Measurements from ENCODE around the gene PPP1R8. TPM values are rescaled to one million over a fixed set of nuclear protein-coding genes. Genes with fewer than 3 reads are reported as not detected.

Gene PPP1R8
- total RNA-seq, 1 donor from 2014 or later, result 33.4 TPM

DNA sequence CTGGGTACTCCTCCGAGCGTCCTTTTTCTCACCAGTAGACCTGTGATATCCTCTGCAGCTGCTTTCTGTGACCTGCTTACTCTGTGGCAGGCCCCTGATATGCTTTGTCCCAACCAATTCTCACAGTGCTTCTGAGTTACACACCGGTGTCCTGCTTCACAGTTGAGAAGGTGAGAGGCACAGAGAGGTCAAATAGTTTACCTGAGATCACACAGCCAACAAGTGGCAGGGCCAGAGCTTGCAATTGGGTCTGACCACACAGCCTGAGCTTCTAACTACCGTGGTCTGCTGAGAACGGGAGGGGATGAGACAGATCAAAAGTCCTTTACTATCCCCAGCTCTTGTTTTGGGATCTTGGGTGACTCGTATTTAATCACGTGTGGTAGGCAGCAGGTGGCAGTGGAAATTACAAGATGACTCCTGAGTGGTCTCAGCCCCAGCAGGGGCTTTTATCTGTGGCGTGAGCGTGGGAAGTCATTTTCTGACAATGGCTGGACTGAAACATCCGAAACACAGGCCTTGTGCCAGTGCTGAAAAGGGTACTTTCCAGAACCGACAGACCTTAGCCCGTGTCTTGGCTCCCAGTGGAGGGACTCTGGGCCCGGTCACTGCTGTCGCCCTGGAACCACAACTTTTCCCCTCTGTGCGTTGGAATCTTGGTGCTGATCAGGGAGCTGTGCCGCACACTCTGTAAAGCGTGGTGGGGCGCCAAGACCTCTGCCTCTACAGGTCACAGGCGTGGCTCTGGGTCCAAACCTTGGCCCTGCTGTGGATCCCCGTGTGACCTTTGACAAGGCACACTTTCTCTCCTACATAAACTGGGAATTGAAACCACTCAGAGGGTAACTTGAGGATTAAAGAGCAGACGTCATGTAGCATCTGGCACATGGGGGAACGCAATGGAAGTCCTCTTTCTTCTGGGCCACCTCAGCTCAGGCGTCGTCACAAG is 53.7 kb downstream of the PPP1R8 start:
- no peaks in the 10 kb centered on the region for H3K36me3 ChIP-seq
- H3K27ac ChIP-seq, result no peak overlapping the region
- H3K4me3 ChIP-seq, result no peak overlapping the region
- H3K9me3 ChIP-seq, result no peaks in the 10 kb centered on the region
- no peaks in the 10 kb centered on the region for H3K4me1 ChIP-seq
- no peak for DNase-seq (ENCODE audit: extremely low spot score in 2 of 2)
- H3K27me3 ChIP-seq, result no peaks in the 10 kb centered on the region
- TF ChIP-seq POLR2A (IDR thresholded peaks at IDR 0.05) (no peak), POLR2AphosphoS5 (IDR thresholded peaks at IDR 0.05; ENCODE audit: insufficient read depth in 1 of 2, low read depth in 1 of 2) (no peak)
- TF ChIP-seq, protein P1, sequence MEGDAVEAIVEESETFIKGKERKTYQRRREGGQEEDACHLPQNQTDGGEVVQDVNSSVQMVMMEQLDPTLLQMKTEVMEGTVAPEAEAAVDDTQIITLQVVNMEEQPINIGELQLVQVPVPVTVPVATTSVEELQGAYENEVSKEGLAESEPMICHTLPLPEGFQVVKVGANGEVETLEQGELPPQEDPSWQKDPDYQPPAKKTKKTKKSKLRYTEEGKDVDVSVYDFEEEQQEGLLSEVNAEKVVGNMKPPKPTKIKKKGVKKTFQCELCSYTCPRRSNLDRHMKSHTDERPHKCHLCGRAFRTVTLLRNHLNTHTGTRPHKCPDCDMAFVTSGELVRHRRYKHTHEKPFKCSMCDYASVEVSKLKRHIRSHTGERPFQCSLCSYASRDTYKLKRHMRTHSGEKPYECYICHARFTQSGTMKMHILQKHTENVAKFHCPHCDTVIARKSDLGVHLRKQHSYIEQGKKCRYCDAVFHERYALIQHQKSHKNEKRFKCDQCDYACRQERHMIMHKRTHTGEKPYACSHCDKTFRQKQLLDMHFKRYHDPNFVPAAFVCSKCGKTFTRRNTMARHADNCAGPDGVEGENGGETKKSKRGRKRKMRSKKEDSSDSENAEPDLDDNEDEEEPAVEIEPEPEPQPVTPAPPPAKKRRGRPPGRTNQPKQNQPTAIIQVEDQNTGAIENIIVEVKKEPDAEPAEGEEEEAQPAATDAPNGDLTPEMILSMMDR (IDR thresholded peaks at IDR 0.05), result no peak
- intact Hi-C loops (cut with DNase I), result no loop called here

DNA sequence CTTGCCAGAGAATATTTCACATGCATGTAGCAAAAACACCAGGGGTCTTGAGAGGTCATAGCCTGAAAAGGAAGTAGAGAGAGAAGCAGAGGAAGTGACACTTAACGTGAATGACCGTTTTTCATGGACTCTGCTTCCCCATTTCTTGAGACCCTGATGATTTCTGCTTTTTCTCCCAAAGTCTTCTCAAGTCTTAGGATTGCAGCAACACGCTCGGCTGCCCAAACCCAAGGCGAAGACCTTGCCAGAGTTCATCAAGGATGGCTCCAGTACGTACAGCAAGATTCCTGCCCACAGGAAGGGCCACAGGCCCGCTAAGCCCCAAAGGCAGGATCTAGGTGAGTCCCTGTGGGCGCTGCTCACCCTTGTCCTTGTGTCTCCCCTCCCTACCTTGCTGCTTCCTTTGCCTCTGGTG is 54.5 kb downstream of the PPP1R8 start:
- no peak overlapping the region for H3K4me3 ChIP-seq
- intact Hi-C loops (cut with DNase I), result no loop called here
- no peaks in the 10 kb centered on the region for H3K36me3 ChIP-seq
- no peak overlapping the region for H3K27ac ChIP-seq
- no peak for DNase-seq (ENCODE audit: extremely low spot score in 2 of 2)
- no peaks in the 10 kb centered on the region for H3K4me1 ChIP-seq
- no peak for TF ChIP-seq POLR2A (IDR thresholded peaks at IDR 0.05)
- TF ChIP-seq, protein P1 (IDR thresholded peaks at IDR 0.05), result no peak
- TF ChIP-seq POLR2AphosphoS5 (IDR thresholded peaks at IDR 0.05; ENCODE audit: insufficient read depth in 1 of 2, low read depth in 1 of 2), result no peak
- no peaks in the 10 kb centered on the region for H3K9me3 ChIP-seq
- H3K27me3 ChIP-seq, result no peaks in the 10 kb centered on the region

DNA sequence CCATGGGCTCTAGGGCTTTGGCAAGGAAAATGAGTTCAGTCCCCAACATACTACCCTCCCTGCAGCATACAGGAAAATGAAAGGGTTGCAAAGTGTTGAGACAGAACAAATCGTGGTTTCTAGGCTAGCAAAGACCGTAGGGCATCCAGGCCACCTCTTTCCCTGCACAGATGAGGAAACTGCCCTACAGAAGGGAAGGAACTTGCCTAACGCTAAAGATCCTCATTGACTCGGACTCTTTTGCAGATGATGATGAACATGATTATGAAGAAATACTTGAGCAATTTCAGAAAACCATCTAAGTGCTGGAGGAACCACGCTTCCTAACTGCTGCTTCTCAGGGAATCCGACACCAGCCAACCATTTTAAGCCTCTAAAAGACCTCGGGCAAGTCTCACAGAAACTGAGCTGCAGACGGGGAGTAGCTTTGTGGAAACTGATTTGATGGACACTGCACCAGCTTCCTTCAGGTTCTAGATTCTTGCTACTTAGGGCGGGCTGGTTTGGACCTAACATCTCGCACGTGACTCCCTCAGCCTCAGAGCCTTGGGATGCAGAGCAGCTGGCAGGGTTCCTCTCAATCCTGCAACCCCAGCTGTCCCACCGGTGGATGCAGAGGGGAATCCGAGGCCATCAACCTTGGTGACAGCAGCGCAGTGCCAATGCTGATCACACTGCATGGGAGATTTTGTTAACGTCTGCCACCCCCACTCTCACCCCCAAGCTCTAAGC is 55.2 kb downstream of the PPP1R8 start:
- TF ChIP-seq POLR2AphosphoS5 (IDR thresholded peaks at IDR 0.05; ENCODE audit: insufficient read depth in 1 of 2, low read depth in 1 of 2) (no peak), POLR2A (IDR thresholded peaks at IDR 0.05) (no peak)
- TF ChIP-seq, protein P1 (IDR thresholded peaks at IDR 0.05), result no peak
- Histone ChIP-seq H3K9me3 (no peaks in the 10 kb centered on the region), H3K27ac (no peak overlapping the region), H3K4me1 (no peaks in the 10 kb centered on the region), H3K4me3 (no peak overlapping the region), H3K27me3 (no peaks in the 10 kb centered on the region), H3K36me3 (peaks cover 0 to 6% of the 10 kb centered on the region in 2 donors)
- no peak for DNase-seq (ENCODE audit: extremely low spot score in 2 of 2)
- intact Hi-C loops (cut with DNase I), result no loop called here

DNA sequence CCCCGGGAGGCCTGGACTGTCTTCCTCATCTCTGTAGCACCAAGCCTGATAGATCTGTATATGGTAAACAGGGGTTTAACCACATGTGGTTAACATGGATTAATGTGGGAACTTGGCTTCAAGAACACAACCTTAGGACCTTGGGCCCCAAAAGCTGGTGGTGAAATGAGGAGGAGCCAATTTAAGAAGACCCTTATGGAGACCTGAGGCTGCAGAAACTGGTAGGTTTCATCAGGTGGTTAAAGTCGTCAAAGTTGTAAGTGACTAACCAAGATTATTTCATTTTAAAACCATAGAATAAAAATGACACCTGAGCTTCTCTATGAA is 55.7 kb downstream of the PPP1R8 start:
- DNase-seq (ENCODE audit: extremely low spot score in 2 of 2), result no peak
- Histone ChIP-seq H3K36me3 (peaks cover 0 to 12% of the 10 kb centered on the region in 2 donors), H3K27ac (no peak overlapping the region), H3K27me3 (no peaks in the 10 kb centered on the region), H3K4me1 (no peaks in the 10 kb centered on the region), H3K9me3 (no peaks in the 10 kb centered on the region), H3K4me3 (no peak overlapping the region)
- TF ChIP-seq, protein P1 (IDR thresholded peaks at IDR 0.05), result no peak
- TF ChIP-seq POLR2A (IDR thresholded peaks at IDR 0.05) (no peak), POLR2AphosphoS5 (IDR thresholded peaks at IDR 0.05; ENCODE audit: insufficient read depth in 1 of 2, low read depth in 1 of 2) (no peak)
- intact Hi-C loops (cut with DNase I), result no loop called here
